Tibial nerve (tissue), 4 donors: ENCODE results near the gene RPLP1. TPM values are rescaled to one million over a fixed set of nuclear protein-coding genes. Genes with fewer than 3 reads are reported as not detected.

ENCODE experiments used
- DNase-seq, 2 donors: peaks; one replicate each; pipeline ENCODE4 v3.0.0-alpha.2; 2019; ENCODE audit warnings: low spot score in 2 of 2
- H3K27ac ChIP-seq, 4 donors: fragments of 200-600 bp; sonication (generic) in 3 of 4; one replicate each; pipeline ENCODE4 v1.5.1; 2017 to 2019; ENCODE audit warnings: mild to moderate bottlenecking in 1 of 4
- H3K27me3 ChIP-seq, 2 donors: fragments of 200-600 bp; sonication (generic) in 1 of 2; one replicate each; pipeline versions ENCODE4 v1.5.1 to v1.6.0; 2017 to 2019
- H3K36me3 ChIP-seq, 3 donors: fragments of 200-600 bp; sonication (generic); one replicate each; pipeline ENCODE4 v1.5.1; 2018 to 2019
- H3K4me1 ChIP-seq, 4 donors: fragments of 200-600 bp; sonication (generic) in 3 of 4; one replicate each; pipeline ENCODE4 v1.5.1; 2017 to 2019
- H3K4me3 ChIP-seq, 4 donors: fragments of 200-600 bp; sonication (generic) in 3 of 4; one replicate each; pipeline ENCODE4 v1.5.1; 2017 to 2019; ENCODE audit warnings: mild to moderate bottlenecking in 1 of 4, moderate library complexity in 1 of 4
- H3K9me3 ChIP-seq, 4 donors: fragments of 200-600 bp; sonication (generic) in 3 of 4; one replicate each; pipeline ENCODE4 v1.5.1; 2017 to 2019
- CTCF ChIP-seq, 5 experiments: fragments of 200-600 bp in 3 of 5; fragments of 450-650 bp in 2 of 5; sonication (generic) in 3 of 5; IDR thresholded peaks; one replicate each; pipeline ENCODE4 v1.5.1; 2016 to 2019; ENCODE audit warnings: antibody characterized with exemption in 5 of 5, mild to moderate bottlenecking in 3 of 5, moderate library complexity in 2 of 5
- EP300 ChIP-seq, 2 donors: sonication (generic); formaldehyde crosslinking; IDR thresholded peaks; one replicate each; pipeline ENCODE4 v1.6.1; 2017; ENCODE audit warnings: antibody characterized with exemption in 2 of 2, mild to moderate bottlenecking in 1 of 2
- POLR2A ChIP-seq, 2 donors: fragments of 450-650 bp; IDR thresholded peaks; one replicate each; pipeline ENCODE4 v1.6.1; 2017; ENCODE audit warnings: antibody characterized with exemption in 2 of 2, mild to moderate bottlenecking in 2 of 2, moderate library complexity in 2 of 2
- WGBS, 2 donors: methylation state at CpG; one replicate each; pipeline ENCODE4 v1.1.5; 2018; 5-methylcytosine and 5-hydroxymethylcytosine counted together
- total RNA-seq, 4 donors: library from RNA; depleted of rRNA; stranded (reverse); fragments of >200 nt; gene quantifications; one replicate each; pipeline ENCODE4 v1.1.0, GENCODE V29; 2016

The RPLP1 gene
- total RNA-seq, 4 donors from 2014 or later, result 435 to 693 (median 620) TPM

GRCh38 chr15:69486481-69487110, 34.0 kb downstream of the RPLP1 start:
- peaks cover 0 to 69% (median 20%) of the 10 kb centered on the region in 4 donors for H3K4me1 ChIP-seq
- WGBS, 2 donors, result 77 to 79% methylated on average over 3 of the region's 3 CpGs
- peaks cover 0 to 14% (median 0%) of the 10 kb centered on the region in 4 donors for H3K9me3 ChIP-seq
- H3K36me3 ChIP-seq, result no peaks in the 10 kb centered on the region
- no peak overlapping the region for H3K4me3 ChIP-seq
- TF ChIP-seq EP300 (IDR thresholded peaks at IDR 0.05) (no peak), CTCF (IDR thresholded peaks at IDR 0.05) (no peak), POLR2A (IDR thresholded peaks at IDR 0.05) (no peak)
- H3K27ac ChIP-seq, result peak overlapping the region in 2 of 4 donors; percentile 10 to 64
- H3K27me3 ChIP-seq, result no peaks in the 10 kb centered on the region
- DNase-seq, result no peak

- peak overlapping the region; percentile 48 to 79 (median 66) for H3K27ac ChIP-seq
- peaks cover 0 to 67% (median 20%) of the 10 kb centered on the region in 4 donors for H3K4me1 ChIP-seq
- TF ChIP-seq EP300 (IDR thresholded peaks at IDR 0.05) (peak; percentile 21 to 66), CTCF (IDR thresholded peaks at IDR 0.05) (no peak)
- WGBS, 2 donors, result 21 to 23% methylated on average over 3 of the region's 3 CpGs
- H3K27me3 ChIP-seq, result no peaks in the 10 kb centered on the region
- H3K4me3 ChIP-seq, result no peak overlapping the region
- peaks cover 0 to 17% (median 0%) of the 10 kb centered on the region in 4 donors for H3K9me3 ChIP-seq
- DNase-seq, result peak in 1 of 2 donors; percentile 22
- H3K36me3 ChIP-seq, result no peaks in the 10 kb centered on the region
Measured at GRCh38 chr15:69489073-69489571, 36.5 kb downstream of the RPLP1 start.

GRCh38 chr15:69490356-69491037, 37.9 kb downstream of the RPLP1 start:
- Histone ChIP-seq H3K4me3 (no peak overlapping the region), H3K4me1 (peaks cover 0 to 53% (median 20%) of the 10 kb centered on the region in 4 donors), H3K27me3 (no peaks in the 10 kb centered on the region), H3K36me3 (no peaks in the 10 kb centered on the region), H3K27ac (peak overlapping the region in 3 of 4 donors; percentile 12 to 79 (median 73)), H3K9me3 (peaks cover 0 to 15% (median 0%) of the 10 kb centered on the region in 4 donors)
- DNase-seq, result no peak
- WGBS, 2 donors, result 31 to 39% methylated on average over 11 of the region's 11 CpGs
- TF ChIP-seq EP300 (IDR thresholded peaks at IDR 0.05) (no peak), CTCF (IDR thresholded peaks at IDR 0.05) (no peak), POLR2A (IDR thresholded peaks at IDR 0.05) (no peak)

GRCh38 chr15:69491038-69491505, 38.5 kb downstream of the RPLP1 start:
- WGBS, 2 donors, result 18 to 34% methylated on average over 3 of the region's 3 CpGs
- H3K9me3 ChIP-seq, result peaks cover 0 to 10% (median 0%) of the 10 kb centered on the region in 4 donors
- peaks cover 0 to 53% (median 20%) of the 10 kb centered on the region in 4 donors for H3K4me1 ChIP-seq
- DNase-seq, result peak; percentile 71 to 75
- H3K36me3 ChIP-seq, result no peaks in the 10 kb centered on the region
- no peaks in the 10 kb centered on the region for H3K27me3 ChIP-seq
- H3K4me3 ChIP-seq, result no peak overlapping the region
- peak overlapping the region in 2 of 4 donors; percentile 73 to 79 for H3K27ac ChIP-seq
- TF ChIP-seq EP300 (IDR thresholded peaks at IDR 0.05) (peak in 1 of 2 donors; percentile 27), POLR2A (IDR thresholded peaks at IDR 0.05) (no peak)

- Histone ChIP-seq H3K4me3 (no peak overlapping the region), H3K4me1 (peaks cover 0 to 42% (median 19%) of the 10 kb centered on the region in 4 donors), H3K9me3 (peaks cover 0 to 10% (median 0%) of the 10 kb centered on the region in 4 donors), H3K36me3 (no peaks in the 10 kb centered on the region), H3K27ac (no peak overlapping the region), H3K27me3 (no peaks in the 10 kb centered on the region)
- WGBS, 2 donors, result 78 to 98% methylated on average over 2 of the region's 2 CpGs
- no peak for DNase-seq
- no peak for TF ChIP-seq POLR2A (IDR thresholded peaks at IDR 0.05)
- TF ChIP-seq CTCF (IDR thresholded peaks at IDR 0.05), result no peak
- no peak for TF ChIP-seq EP300 (IDR thresholded peaks at IDR 0.05)
Measured at GRCh38 chr15:69493406-69493805, 40.8 kb downstream of the RPLP1 start.
